Large intestine (tissue), 3 donors: Measurements from ENCODE around the gene CDK2AP2. TPM values are rescaled to one million over a fixed set of nuclear protein-coding genes. Genes with fewer than 3 reads are reported as not detected.
"Not testable (repeated sequence)": the region's sequence is repeated elsewhere in the genome, so short reads cannot be mapped to it uniquely, and the experiment has no call there.

ENCODE experiments used
- DNase-seq, 2 donors: peaks; one replicate each; pipeline versions ENCODE4 v3.0.0 to v3.0.0-alpha.2; 2013
- H3K27ac ChIP-seq: one replicate; pipeline ENCODE4 v1.5.1; 2013; ENCODE audit warnings: low read length
- H3K27me3 ChIP-seq: 2 replicates; pipeline ENCODE4 v1.6.1; 2013; ENCODE audit warnings: low read length; ENCODE audit not compliant: control insufficient read depth, insufficient read depth
- H3K36me3 ChIP-seq: 2 replicates; pipeline ENCODE4 v1.6.1; 2013; ENCODE audit warnings: low read length; ENCODE audit not compliant: control insufficient read depth, insufficient read depth
- H3K4me1 ChIP-seq: one replicate; pipeline ENCODE4 v1.6.1; 2013; ENCODE audit warnings: low read length; ENCODE audit not compliant: control insufficient read depth, insufficient read depth
- H3K4me3 ChIP-seq: one replicate; pipeline ENCODE4 v1.5.1; 2013; ENCODE audit warnings: low read length
- H3K9me3 ChIP-seq: one replicate; pipeline ENCODE4 v1.6.1; 2013; ENCODE audit warnings: mild to moderate bottlenecking, low read depth, low read length, moderate library complexity; ENCODE audit not compliant: control insufficient read depth
- WGBS: methylation state at CpG from one replicate; pipeline ENCODE4 v1.1.5; 2013; ENCODE audit warnings: low lambda C conversion rate; ENCODE audit not compliant: insufficient coverage; 5-methylcytosine and 5-hydroxymethylcytosine counted together
- polyA plus RNA-seq: library from polyadenylated mRNA; unstranded; fragments of 120-200 nt; gene quantifications from one replicate; pipeline ENCODE4 v1.2.1, GENCODE V29; 2013

The CDK2AP2 gene
- polyA plus RNA-seq, 1 donor, result 105 TPM

GRCh38 chr11:67482827-67483798 is 24.8 kb downstream of the CDK2AP2 start, which contains the start of gene AIP:
AIP (plus strand) TSS chr11:67483026; CDS start chr11:67483159, 133 bp downstream.
- Histone ChIP-seq H3K4me1 (peaks cover 11% of the 10 kb centered on the region), H3K36me3 (peaks cover 10% of the 10 kb centered on the region), H3K27ac (peak within 1 kb of the TSS; percentile 53), H3K27me3 (no peaks in the 10 kb centered on the region), H3K9me3 (peaks cover 4% of the 10 kb centered on the region), H3K4me3 (peak within 1 kb of the TSS; percentile 49)
- DNase-seq, result peak; percentile 98 to 99
- no CpG with 5 or more reads among the region's 60 CpGs for WGBS

DNA sequence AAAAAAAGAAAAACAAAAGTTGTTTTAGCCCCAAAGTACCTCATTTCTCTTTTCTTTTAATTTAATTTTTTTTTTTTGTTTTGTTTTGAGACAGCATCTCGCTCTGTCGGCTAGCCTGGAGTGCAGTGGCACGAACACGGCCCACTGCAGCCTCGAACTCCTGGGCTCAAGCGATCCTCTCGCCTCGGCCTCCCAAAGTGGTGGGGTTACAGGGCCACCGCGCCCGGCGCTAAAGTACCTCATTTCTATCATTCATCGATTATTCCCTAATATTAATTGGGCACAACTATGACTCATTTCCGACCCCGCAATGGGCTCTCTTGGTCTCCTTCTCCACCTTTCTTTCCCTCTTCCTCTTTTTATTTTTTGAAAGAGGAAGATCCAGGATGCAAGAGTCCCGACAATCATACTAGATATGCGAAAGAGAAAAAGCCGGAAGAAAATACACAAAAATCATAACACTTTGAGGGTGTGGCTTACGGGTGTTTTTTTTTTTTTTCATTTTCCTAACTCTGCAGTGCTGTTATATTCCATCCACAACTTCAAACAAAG is 25.6 kb downstream of the CDK2AP2 start:
- H3K4me1 ChIP-seq, result peaks cover 11% of the 10 kb centered on the region
- no peaks in the 10 kb centered on the region for H3K27me3 ChIP-seq
- peak overlapping the region; percentile 49 for H3K4me3 ChIP-seq
- peak overlapping the region; percentile 53 for H3K27ac ChIP-seq
- peaks cover 3% of the 10 kb centered on the region for H3K36me3 ChIP-seq
- DNase-seq, result no peak
- peaks cover 4% of the 10 kb centered on the region for H3K9me3 ChIP-seq
- 30% methylated on average over 4 of the region's 19 CpGs for WGBS

- not testable (repeated sequence) for H3K4me1 ChIP-seq, H3K27ac ChIP-seq, H3K36me3 ChIP-seq, DNase-seq, H3K4me3 ChIP-seq, H3K27me3 ChIP-seq, H3K9me3 ChIP-seq
- no CpG with 5 or more reads among the region's 16 CpGs for WGBS
Measured at GRCh38 chr11:67477344-67478050, 30.5 kb downstream of the CDK2AP2 start.

DNA sequence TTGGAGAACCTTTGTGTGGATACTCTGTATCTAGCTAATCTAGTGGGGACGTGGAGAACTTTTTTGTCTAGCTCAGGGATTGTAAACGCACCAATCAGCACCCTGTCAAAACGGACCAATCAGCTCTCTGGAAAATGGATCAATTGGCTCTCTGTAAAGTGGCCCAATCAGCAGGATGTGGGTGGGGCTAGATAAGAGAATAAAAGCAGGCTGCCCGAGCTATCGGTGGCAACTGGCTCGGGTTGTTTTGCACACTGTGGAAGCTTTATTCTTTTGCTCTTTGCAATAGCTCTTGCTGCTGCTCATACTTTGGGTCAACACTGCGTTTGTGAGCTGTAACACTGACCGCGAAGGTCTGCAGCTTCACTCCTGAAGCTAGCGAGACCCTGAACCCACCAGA is 31.3 kb downstream of the CDK2AP2 start:
- no CpG with 5 or more reads among the region's 10 CpGs for WGBS
- H3K27ac ChIP-seq, H3K36me3 ChIP-seq: not testable (repeated sequence)

GRCh38 chr11:67472882-67473281 is 35.1 kb downstream of the CDK2AP2 start:
- Histone ChIP-seq H3K27ac (no peak overlapping the region), H3K27me3 (no peaks in the 10 kb centered on the region), H3K9me3 (peaks cover 2% of the 10 kb centered on the region), H3K36me3 (no peaks in the 10 kb centered on the region), H3K4me3 (no peak overlapping the region), H3K4me1 (peaks cover 5% of the 10 kb centered on the region)
- WGBS, result no CpG with 5 or more reads among the region's 7 CpGs
- DNase-seq, result no peak

More for the DNA sequence above, 31.3 kb downstream of the CDK2AP2 start:
- not testable (repeated sequence) for H3K4me1 ChIP-seq, H3K9me3 ChIP-seq, DNase-seq, H3K27me3 ChIP-seq, H3K4me3 ChIP-seq

DNA sequence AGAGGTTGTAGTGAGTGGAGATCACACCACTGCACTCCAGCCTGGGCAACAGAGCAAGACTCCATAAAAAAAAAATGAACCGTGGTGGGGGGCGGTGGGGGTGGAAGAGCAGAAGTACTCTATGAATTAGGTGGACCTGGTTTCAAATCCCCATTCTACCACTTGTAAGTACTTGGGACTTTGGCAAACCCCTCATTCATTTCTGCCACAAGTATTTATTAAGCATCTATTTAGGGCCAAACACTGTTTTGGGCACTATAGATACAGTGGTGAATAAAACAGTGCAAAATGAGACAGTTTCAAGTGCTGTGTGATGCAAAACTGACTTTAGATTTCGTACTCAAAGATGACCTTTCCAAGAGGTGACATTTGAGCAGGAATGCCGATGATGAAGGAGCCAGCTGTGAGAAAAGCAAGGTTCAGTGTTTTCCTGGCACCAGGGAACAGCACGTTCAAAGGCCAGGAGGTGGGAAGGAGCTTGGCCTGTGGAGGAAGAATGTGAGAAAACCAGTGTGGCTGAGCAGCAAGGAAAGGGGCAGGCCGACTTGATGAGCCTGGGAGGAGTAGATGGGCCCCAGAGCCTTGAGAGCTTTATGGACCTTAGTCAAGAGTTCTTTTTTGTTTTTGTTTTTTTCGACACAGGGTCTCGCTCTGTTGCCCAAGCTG is 37.5 kb downstream of the CDK2AP2 start:
- no peak overlapping the region for H3K4me3 ChIP-seq

DNA sequence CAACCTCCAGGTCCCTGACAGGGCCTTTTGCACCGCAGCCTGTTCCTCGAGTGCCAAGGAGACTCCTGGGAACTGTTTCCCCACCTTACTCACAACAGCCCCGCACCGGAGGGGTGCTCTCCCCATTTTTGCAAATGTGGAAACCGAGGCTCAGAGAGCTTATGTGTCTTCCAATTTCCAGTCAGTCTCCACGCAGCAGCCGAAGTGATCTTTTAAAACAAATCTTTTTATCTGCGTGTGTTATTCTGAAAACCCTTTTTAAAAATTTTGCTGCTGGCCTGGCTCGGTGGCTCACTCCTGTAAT is 38.5 kb downstream of the CDK2AP2 start:
- Histone ChIP-seq H3K27ac (peak overlapping the region; percentile 81), H3K4me3 (peak overlapping the region; percentile 96), H3K9me3 (no peaks in the 10 kb centered on the region), H3K27me3 (no peaks in the 10 kb centered on the region), H3K36me3 (no peaks in the 10 kb centered on the region), H3K4me1 (peaks cover 14% of the 10 kb centered on the region)
- WGBS, result no CpG with 5 or more reads among the region's 9 CpGs
- DNase-seq, result no peak

More for the DNA sequence above, 37.5 kb downstream of the CDK2AP2 start:
- H3K27me3 ChIP-seq, result no peaks in the 10 kb centered on the region
- H3K27ac ChIP-seq, result no peak overlapping the region
- H3K36me3 ChIP-seq, result no peaks in the 10 kb centered on the region
- H3K4me1 ChIP-seq, result peaks cover 14% of the 10 kb centered on the region
- WGBS, result 70% methylated on average over 4 of the region's 8 CpGs
- DNase-seq, result no peak
- no peaks in the 10 kb centered on the region for H3K9me3 ChIP-seq

- Histone ChIP-seq H3K9me3 (peaks cover 3% of the 10 kb centered on the region), H3K36me3 (no peaks in the 10 kb centered on the region), H3K27ac (peak within 1 kb of the TSS; percentile 93), H3K4me1 (peaks cover 19% of the 10 kb centered on the region), H3K27me3 (no peaks in the 10 kb centered on the region), H3K4me3 (peak within 1 kb of the TSS; percentile 96)
- peak; percentile 92 for DNase-seq
- no CpG with 5 or more reads among the region's 76 CpGs for WGBS
Measured at GRCh38 chr11:67468759-67469507, 39.0 kb downstream of the CDK2AP2 start, which contains the start of gene TMEM134. TMEM134 (minus strand) TSS chr11:67469251; CDS start chr11:67469192, 59 bp downstream.

- Histone ChIP-seq H3K36me3 (no peaks in the 10 kb centered on the region), H3K4me3 (peak overlapping the region; percentile 96), H3K4me1 (peaks cover 22% of the 10 kb centered on the region), H3K27me3 (no peaks in the 10 kb centered on the region), H3K9me3 (peaks cover 6% of the 10 kb centered on the region), H3K27ac (peak overlapping the region; percentile 93)
- no CpG with 5 or more reads among the region's 6 CpGs for WGBS
- no peak for DNase-seq
Measured at GRCh38 chr11:67468456-67468758, 39.6 kb downstream of the CDK2AP2 start.
